ENCODE results near the gene MDN1.
"Not testable (repeated sequence)": the region's sequence is repeated elsewhere in the genome, so short reads cannot be mapped to it uniquely, and the experiment has no call there.

The MDN1 gene

DNA sequence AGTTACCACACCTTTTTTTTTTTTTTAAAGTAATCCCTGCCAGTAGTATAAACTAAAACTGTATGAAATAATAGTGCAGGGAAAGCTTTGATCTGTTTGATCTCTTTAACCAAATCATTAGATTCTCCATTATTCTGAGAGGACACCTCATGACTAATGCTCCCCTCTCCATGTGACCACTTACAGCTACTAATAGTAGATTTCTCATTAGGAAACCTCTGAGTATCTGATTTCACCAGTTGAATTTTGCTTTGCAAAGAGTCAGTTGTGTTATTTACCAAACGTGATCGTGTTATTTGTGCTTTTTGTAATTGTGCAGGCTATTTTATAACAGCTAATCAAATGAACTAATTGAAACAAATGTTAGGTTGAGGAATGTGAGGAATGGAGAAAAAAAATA is 22.6 kb upstream of the MDN1 start:
- Histone ChIP-seq H3K9me3 (replicated peaks in 1 of 11) (no peaks in the 10 kb centered on the region), H3K9ac (no peak overlapping the region), H3K36me3 (peaks cover 0 to 23% (median 6%) of the 10 kb centered on the region in 11 experiments; a peak in 9 of 22 replicates), H3K27me3 (no peaks in the 10 kb centered on the region), H4K20me1 (no peaks in the 10 kb centered on the region; a peak in 3 of 22 replicates), H3K4me3 (no peak overlapping the region), H3K4me2 (no peak overlapping the region), H3K4me1 (peaks cover 0 to 10% (median 5%) of the 10 kb centered on the region in 10 experiments; a peak in 9 of 20 replicates), H3K27ac (no peak overlapping the region)
- no peak for TF ChIP-seq Cebpa-rat (IDR thresholded peaks at IDR 0.05)

DNA sequence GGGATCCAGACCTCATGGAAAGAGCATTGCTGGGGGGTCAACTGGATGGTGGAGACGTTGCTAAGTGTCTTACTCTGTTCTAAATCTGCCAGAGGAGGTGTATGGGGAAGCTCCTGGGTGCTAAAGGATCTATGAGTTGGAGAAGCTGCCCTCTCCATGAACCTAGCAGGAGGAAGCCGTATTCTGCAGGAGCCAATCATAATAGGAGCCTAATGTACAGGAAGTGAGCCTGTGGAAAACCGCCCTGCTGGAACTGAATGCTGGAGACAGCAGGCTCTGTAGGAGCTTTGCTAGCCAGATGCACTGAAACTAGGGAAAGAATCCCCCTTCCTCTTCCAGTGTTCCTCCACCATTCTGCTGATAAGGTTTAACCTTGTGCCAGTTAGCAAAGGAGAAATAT is 20.9 kb upstream of the MDN1 start:
- no peaks in the 10 kb centered on the region for H3K27me3 ChIP-seq
- H3K9ac ChIP-seq = no peak overlapping the region
- H3K27ac ChIP-seq = no peak overlapping the region
- H3K4me2 ChIP-seq = peak overlapping the region in 3 of 11 experiments; percentile 26 to 37 (median 36); a peak in 4 of 22 replicates
- no peak overlapping the region for H3K4me3 ChIP-seq
- peaks cover 0 to 11% (median 0%) of the 10 kb centered on the region in 11 experiments; a peak in 7 of 22 replicates for H3K36me3 ChIP-seq
- H3K4me1 ChIP-seq = peaks cover 4 to 24% (median 10%) of the 10 kb centered on the region in 10 experiments; a peak in 18 of 20 replicates
- H3K9me3 ChIP-seq (replicated peaks in 1 of 11) = no peaks in the 10 kb centered on the region
- no peaks in the 10 kb centered on the region; a peak in 3 of 22 replicates for H4K20me1 ChIP-seq
- no peak for TF ChIP-seq Cebpa-rat (IDR thresholded peaks at IDR 0.05)

DNA sequence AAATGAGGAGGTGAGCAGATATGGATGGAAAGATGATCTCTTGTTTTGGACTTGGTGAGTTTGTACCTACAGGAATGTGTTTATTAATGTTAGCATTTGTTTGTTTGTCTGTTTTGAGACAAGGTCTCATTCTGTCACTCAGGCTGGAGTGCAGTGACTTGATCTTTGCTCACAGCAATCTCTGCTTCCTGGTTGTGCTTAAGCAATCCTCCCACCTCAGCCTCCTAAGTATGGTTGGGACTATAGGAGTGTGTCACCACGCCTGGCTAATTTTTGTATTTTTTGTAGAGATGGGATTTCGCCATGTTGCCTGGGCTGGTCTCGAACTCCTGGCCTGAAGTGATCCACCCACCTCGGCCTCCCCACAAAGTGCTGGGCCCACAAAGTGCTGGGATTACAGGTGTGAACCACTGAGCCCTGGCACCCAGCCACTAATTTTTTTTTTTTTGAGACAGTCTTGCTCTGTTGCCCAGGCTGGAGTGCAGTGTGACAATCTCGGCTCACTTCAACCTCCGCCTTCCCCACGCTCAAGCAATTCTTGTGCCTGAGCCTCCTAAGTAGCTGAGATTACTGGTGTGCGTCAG is 17.1 kb upstream of the MDN1 start:
- Histone ChIP-seq H3K4me1 (peaks cover 15 to 39% (median 23%) of the 10 kb centered on the region in 10 experiments), H3K9me3 (replicated peaks in 1 of 11) (no peaks in the 10 kb centered on the region), H3K27ac (no peak overlapping the region), H4K20me1 (no peaks in the 10 kb centered on the region; a peak in 1 of 22 replicates), H3K27me3 (no peaks in the 10 kb centered on the region), H3K9ac (no peak overlapping the region), H3K4me3 (no peak overlapping the region), H3K4me2 (peak overlapping the region in 3 of 11 experiments; percentile 6 to 23 (median 9); a peak in 2 of 22 replicates), H3K36me3 (peaks cover 0 to 29% (median 3%) of the 10 kb centered on the region in 11 experiments; a peak in 7 of 22 replicates)
- TF ChIP-seq Cebpa-rat (IDR thresholded peaks at IDR 0.05) = no peak

DNA sequence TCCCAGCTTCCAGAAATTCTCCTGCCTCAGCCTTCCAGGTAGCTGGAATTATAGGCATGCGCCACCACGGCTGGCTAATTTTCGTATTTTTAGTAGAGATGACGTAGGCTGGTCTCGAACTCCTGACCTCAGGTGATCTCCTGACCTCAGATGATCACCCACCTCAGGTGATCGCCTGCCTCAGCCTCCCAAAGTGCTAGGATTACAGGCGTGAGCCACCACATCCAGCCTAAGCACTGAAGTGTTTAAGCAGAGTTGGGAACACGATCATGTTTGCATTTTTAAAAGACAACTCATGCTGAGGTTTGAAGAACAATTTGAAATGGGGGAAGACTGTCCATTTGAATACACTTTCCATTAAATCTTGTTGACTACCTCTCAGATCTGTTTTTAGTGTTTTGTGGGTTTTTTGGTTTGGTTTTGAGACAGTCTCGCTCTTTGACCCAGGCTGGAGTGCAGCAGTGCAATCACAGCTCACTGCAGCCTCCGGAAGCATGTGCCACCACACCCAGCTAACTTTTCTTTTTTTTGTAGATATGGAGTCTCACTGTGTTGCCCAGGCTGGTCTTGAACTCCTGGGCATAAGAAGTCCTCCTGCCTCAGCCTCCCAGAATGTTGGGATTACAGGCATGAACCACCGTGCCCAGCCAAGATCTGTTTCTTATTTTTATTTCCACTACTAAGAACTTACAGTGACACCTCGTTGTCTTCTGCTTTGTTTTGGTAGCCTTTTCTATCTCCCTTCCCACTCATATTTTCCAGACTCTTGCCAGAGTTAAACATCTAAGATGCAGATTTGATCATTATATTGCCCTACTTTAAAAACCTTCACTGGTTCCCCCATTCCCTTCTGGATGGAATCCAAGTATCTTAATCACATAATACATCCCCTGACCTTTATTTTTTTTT is 15.5 kb upstream of the MDN1 start:
- H3K36me3 ChIP-seq = peaks cover 0 to 37% (median 3%) of the 10 kb centered on the region in 11 experiments; a peak in 7 of 22 replicates
- H3K27ac ChIP-seq = peak overlapping the region in 7 of 11 experiments; percentile 22 to 47 (median 38); a peak in 11 of 22 replicates
- H4K20me1 ChIP-seq = no peaks in the 10 kb centered on the region; a peak in 1 of 22 replicates
- peak overlapping the region; percentile 32 to 68 (median 50); a peak in 21 of 22 replicates for H3K4me2 ChIP-seq
- no peaks in the 10 kb centered on the region for H3K9me3 ChIP-seq (replicated peaks in 1 of 11)
- H3K4me1 ChIP-seq = peaks cover 18 to 43% (median 29%) of the 10 kb centered on the region in 10 experiments
- no peak for TF ChIP-seq Cebpa-rat (IDR thresholded peaks at IDR 0.05)
- no peaks in the 10 kb centered on the region for H3K27me3 ChIP-seq
- H3K4me3 ChIP-seq = no peak overlapping the region
- H3K9ac ChIP-seq = peak overlapping the region in 2 of 11 experiments; percentile 8 to 9; a peak in 3 of 22 replicates

DNA sequence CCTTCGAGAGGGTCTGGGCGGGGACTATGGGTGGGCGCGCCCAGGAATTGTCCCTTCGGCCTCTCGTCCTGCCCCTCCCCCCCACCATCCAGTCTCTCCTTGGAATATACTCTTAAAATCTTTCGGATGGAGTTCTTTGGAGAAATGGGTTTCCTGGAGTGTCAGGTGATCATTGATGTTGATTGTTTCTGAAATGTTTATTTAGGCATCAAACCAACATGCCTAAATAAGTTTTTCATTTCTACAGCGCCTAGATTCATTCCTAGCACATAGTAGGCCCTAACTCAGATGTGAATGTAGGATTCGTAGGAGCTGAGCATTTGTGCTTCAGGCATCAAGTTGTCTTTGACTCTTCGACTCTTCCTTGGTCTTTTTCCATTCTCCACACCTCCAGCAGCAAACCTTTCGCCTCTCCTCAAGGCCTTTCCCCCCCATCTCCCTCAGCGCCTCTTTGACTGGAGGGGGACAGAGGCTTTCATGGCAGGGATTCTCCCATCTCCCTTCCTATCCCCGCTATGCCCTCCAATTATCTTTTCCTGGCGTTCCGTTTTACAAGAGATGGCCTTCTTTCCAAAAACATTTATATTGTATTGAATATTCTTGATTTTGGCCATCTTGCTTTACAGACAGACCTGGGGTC is 10.7 kb upstream of the MDN1 start:
- H3K9me3 ChIP-seq (replicated peaks in 1 of 11) = no peaks in the 10 kb centered on the region
- H4K20me1 ChIP-seq = no peaks in the 10 kb centered on the region
- H3K4me1 ChIP-seq = peaks cover 17 to 24% (median 21%) of the 10 kb centered on the region in 10 experiments
- H3K27ac ChIP-seq = peak overlapping the region in 9 of 11 experiments; percentile 50 to 85 (median 81); a peak in 17 of 22 replicates
- peaks cover 0 to 26% (median 3%) of the 10 kb centered on the region in 11 experiments; a peak in 6 of 22 replicates for H3K36me3 ChIP-seq
- no peaks in the 10 kb centered on the region for H3K27me3 ChIP-seq
- TF ChIP-seq Cebpa-rat (IDR thresholded peaks at IDR 0.05) = no peak
- peak overlapping the region; percentile 76 to 91 (median 84) for H3K9ac ChIP-seq
- peak overlapping the region; percentile 71 to 90 (median 83) for H3K4me2 ChIP-seq
- H3K4me3 ChIP-seq = peak overlapping the region; percentile 66 to 82 (median 76)

DNA sequence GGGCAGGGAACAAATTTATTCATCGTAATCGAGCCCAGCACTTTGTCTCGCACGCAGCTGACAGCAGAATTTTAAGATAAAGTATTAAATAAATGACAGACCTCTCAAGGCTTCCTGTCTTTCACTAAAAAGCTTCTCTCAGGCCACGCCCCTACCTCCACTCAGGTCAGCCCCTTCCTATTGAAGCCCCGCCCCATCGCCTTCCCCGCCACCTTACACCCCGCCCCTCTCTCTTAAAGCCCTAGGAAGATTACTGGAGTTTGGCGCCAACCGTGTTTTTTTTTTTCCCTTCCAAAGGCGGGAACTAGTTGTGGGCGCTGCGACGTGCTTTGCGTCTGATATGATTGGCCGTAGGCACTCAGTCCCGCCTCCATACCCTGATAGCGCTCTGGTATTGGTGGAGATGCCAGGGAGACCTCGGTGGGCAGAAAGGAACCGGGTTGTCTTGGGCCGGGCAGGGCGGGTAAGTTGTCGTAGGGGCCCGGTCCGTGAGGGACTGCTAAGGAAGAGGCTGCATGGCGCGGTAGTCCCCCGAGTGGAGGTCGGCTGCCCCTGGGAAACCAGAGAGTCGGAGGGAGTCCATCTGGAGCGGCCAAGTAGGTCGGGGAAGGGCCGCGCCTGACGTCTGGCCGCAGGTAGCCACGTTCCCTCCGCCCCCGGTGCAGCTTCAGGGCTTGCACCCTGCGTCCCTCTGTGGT is 10.0 kb upstream of the MDN1 start, which contains the start of gene CASP8AP2:
CASP8AP2 (plus strand) TSS at position 409 of the 698 bp plus-strand sequence.
- peak within 1 kb of the TSS; percentile 76 to 91 (median 84) for H3K9ac ChIP-seq
- peak within 1 kb of the TSS; percentile 16 to 85 (median 79); a peak in 20 of 22 replicates for H3K27ac ChIP-seq
- H3K4me1 ChIP-seq = peaks cover 11 to 17% (median 15%) of the 10 kb centered on the region in 10 experiments
- no peaks in the 10 kb centered on the region for H4K20me1 ChIP-seq
- peaks cover 0 to 26% (median 3%) of the 10 kb centered on the region in 11 experiments; a peak in 6 of 22 replicates for H3K36me3 ChIP-seq
- H3K4me3 ChIP-seq = peak within 1 kb of the TSS; percentile 67 to 82 (median 76)
- H3K9me3 ChIP-seq (replicated peaks in 1 of 11) = no peaks in the 10 kb centered on the region
- peak within 1 kb of the TSS; percentile 71 to 90 (median 83) for H3K4me2 ChIP-seq
- H3K27me3 ChIP-seq = no peaks in the 10 kb centered on the region
- TF ChIP-seq Cebpa-rat (IDR thresholded peaks at IDR 0.05) = no peak

DNA sequence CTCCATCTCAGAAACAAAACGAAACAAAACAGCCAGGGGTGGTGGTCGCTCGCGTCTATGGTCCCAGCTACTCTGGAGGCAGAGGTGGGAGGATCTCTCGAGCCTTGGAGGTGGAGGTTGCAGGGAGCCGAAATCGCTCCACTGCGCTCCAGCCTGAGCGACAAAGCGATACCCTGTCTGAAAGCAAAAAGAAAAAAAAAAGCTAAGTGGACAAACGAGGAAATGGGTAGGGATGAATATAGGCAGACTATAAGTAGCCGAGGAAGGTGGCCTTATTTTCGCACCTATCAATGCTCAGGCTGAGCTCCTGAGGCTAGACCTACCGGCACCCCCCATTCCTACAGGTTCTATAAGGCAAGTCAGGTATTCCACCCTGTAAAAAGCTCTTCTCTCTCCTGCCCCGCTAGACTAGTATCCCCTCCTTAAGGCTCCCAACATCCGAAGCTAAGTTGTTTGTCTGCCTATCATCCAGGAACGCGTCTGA is 9.4 kb upstream of the MDN1 start:
- peak overlapping the region; percentile 75 to 83 (median 80) for H3K9ac ChIP-seq
- peaks cover 8 to 13% (median 11%) of the 10 kb centered on the region in 10 experiments; a peak in 15 of 20 replicates for H3K4me1 ChIP-seq
- no peak for TF ChIP-seq Cebpa-rat (IDR thresholded peaks at IDR 0.05)
- H3K4me2 ChIP-seq = peak overlapping the region; percentile 44 to 67 (median 64)
- H3K27ac ChIP-seq = peak overlapping the region; percentile 16 to 79 (median 73); a peak in 20 of 22 replicates
- H4K20me1 ChIP-seq = no peaks in the 10 kb centered on the region
- no peaks in the 10 kb centered on the region for H3K9me3 ChIP-seq (replicated peaks in 1 of 11)
- H3K4me3 ChIP-seq = peak overlapping the region; percentile 67 to 79 (median 76)
- H3K36me3 ChIP-seq = peaks cover 0 to 26% (median 3%) of the 10 kb centered on the region in 11 experiments; a peak in 6 of 22 replicates
- no peaks in the 10 kb centered on the region for H3K27me3 ChIP-seq

DNA sequence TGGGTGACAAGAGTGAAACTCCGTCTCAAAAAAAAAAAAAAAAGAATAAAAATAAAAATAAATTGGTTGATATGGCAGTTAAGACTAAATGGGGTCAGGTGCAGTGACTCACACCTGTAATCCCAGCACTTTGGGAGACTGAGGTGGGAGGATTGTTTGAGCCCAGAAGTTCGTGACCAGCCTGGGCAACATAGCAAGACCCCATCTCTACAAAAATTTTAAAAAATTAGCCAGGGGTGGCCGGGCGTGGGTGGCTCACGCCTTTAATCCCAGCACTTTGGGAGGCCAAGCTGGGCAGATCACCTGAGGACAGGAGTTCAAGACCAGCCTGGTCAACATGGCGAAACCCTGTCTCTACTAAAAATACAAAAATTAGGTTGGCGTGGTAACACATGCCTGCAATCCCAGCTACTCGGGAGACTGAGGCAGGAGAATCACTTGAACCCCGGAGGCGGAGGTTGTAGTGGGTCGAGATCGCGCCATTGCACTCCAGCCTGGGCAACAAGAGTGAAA is 8.9 kb upstream of the MDN1 start:
- H3K27me3 ChIP-seq; H3K9me3 ChIP-seq (replicated peaks in 1 of 11); H4K20me1 ChIP-seq: not testable (repeated sequence)
- H3K36me3 ChIP-seq = peaks cover 0 to 26% (median 3%) of the 10 kb centered on the region in 11 experiments; a peak in 6 of 22 replicates
- H3K27ac ChIP-seq = peak overlapping the region; percentile 16 to 79 (median 73); a peak in 20 of 22 replicates
- peak overlapping the region; percentile 44 to 67 (median 64) for H3K4me2 ChIP-seq
- H3K9ac ChIP-seq = peak overlapping the region; percentile 75 to 83 (median 80)
- peaks cover 8 to 13% (median 11%) of the 10 kb centered on the region in 10 experiments; a peak in 15 of 20 replicates for H3K4me1 ChIP-seq
- peak overlapping the region; percentile 67 to 79 (median 76) for H3K4me3 ChIP-seq
